HG03060 (cell line): ENCODE measurements around the gene CORO2A.
A peak's percentile ranks its signal among the peaks of the same experiment; 100 is the strongest.

Experiments used
- ATAC-seq: cut with Tn5 transposase; IDR thresholded peaks from one replicate; pipeline ENCODE4 v1.9.1; 2021; ENCODE audit warnings: low read depth, moderate number of reproducible peaks; ENCODE audit not compliant: unreplicated experiment

CORO2A gene

GRCh38 chr9:98172604-98173003 lies 19.8 kb downstream of the CORO2A start:
- no peak for ATAC-seq

GRCh38 chr9:98171176-98171925 lies 21.1 kb downstream of the CORO2A start:
- no peak for ATAC-seq

- ATAC-seq = peak; percentile 93
Measured at GRCh38 chr9:98168941-98169488, 23.4 kb downstream of the CORO2A start.

GRCh38 chr9:98168153-98168780 lies 24.2 kb downstream of the CORO2A start:
- ATAC-seq = no peak

- no peak for ATAC-seq
Measured at GRCh38 chr9:98164912-98165311, 27.5 kb downstream of the CORO2A start.

- no peak for ATAC-seq
Measured at GRCh38 chr9:98162613-98163012, 29.8 kb downstream of the CORO2A start.

- no peak for ATAC-seq
Measured at GRCh38 chr9:98161851-98162250, 30.6 kb downstream of the CORO2A start.

GRCh38 chr9:98159790-98160189 lies 32.6 kb downstream of the CORO2A start:
- no peak for ATAC-seq

- ATAC-seq = no peak
Measured at GRCh38 chr9:98159301-98159700, 33.1 kb downstream of the CORO2A start.

GRCh38 chr9:98158071-98158831 lies 34.2 kb downstream of the CORO2A start:
- ATAC-seq = no peak

- ATAC-seq = no peak
Measured at GRCh38 chr9:98157372-98157771, 35.1 kb downstream of the CORO2A start.

GRCh38 chr9:98154678-98155077 lies 37.8 kb downstream of the CORO2A start:
- no peak for ATAC-seq

- no peak for ATAC-seq
Measured at GRCh38 chr9:98152526-98152925, 39.9 kb downstream of the CORO2A start.

GRCh38 chr9:98150721-98151120 lies 41.7 kb downstream of the CORO2A start:
- ATAC-seq = no peak

GRCh38 chr9:98150164-98150563 lies 42.3 kb downstream of the CORO2A start:
- ATAC-seq = no peak

GRCh38 chr9:98149422-98149821 lies 43.0 kb downstream of the CORO2A start:
- no peak for ATAC-seq

- no peak for ATAC-seq
Measured at GRCh38 chr9:98148486-98148885, 44.0 kb downstream of the CORO2A start.

GRCh38 chr9:98147582-98147981 lies 44.9 kb downstream of the CORO2A start:
- ATAC-seq = no peak

GRCh38 chr9:98146101-98146991 lies 46.1 kb downstream of the CORO2A start:
- no peak for ATAC-seq

GRCh38 chr9:98144631-98145030 lies 47.8 kb downstream of the CORO2A start:
- no peak for ATAC-seq
